HEK293T (cell line): Measurements from ENCODE around the gene ZNF444.

Source experiments
- BHLHE40 ChIP-seq: fragments of 450-650 bp; IDR thresholded peaks from 2 replicates; pipeline ENCODE4 v1.6.1; 2016; ENCODE audit warnings: mild to moderate bottlenecking, moderate library complexity, borderline replicate concordance
- ELF4 ChIP-seq: fragments of 450-650 bp; IDR thresholded peaks from 2 replicates; pipeline ENCODE4 v1.6.1; 2017; ENCODE audit warnings: antibody characterized with exemption
- HDGF ChIP-seq: fragments of 450-650 bp; IDR thresholded peaks from 2 replicates; pipeline ENCODE4 v1.6.1; 2017; ENCODE audit warnings: antibody characterized with exemption, borderline replicate concordance
- NFRKB ChIP-seq: fragments of 450-650 bp; IDR thresholded peaks from 2 replicates; pipeline ENCODE4 v1.6.1; 2016; ENCODE audit warnings: mild to moderate bottlenecking, moderate library complexity
- ZNF384 ChIP-seq: fragments of 450-650 bp; IDR thresholded peaks from 2 replicates; pipeline ENCODE4 v1.6.1; 2016

DNA sequence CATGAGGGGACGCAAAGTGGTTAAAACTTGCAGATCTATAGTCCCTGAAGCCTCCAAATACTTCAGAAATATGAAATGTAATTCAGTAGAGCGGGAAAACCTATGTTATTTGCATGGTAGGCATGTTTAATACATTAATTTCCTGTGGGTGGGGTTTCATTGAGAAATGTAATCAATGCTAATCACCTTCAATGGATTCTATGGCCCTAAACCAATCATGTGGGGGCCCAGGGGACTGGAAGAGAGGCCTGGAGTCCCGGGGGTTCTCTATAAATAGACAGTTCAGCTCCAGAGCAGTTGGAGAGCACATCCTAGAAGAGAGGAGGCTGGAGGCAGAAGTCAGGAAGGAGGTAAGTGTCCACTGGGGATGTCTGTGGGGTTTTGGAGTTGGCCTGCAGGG lies 60.9 kb downstream of the ZNF444 start, which contains the start of gene ZSCAN5C:
- TF ChIP-seq BHLHE40, result no peak
- TF ChIP-seq ZNF384, result no peak
- TF ChIP-seq ELF4, result no peak
- no peak for TF ChIP-seq HDGF
- no peak for TF ChIP-seq NFRKB
